CD4-positive, alpha-beta T cell (primary cell): Measurements from ENCODE around the gene PRTG. TPM values are rescaled to one million over a fixed set of nuclear protein-coding genes. Genes with fewer than 3 reads are reported as not detected.
"Not testable (repeated sequence)": the region's sequence is repeated elsewhere in the genome, so short reads cannot be mapped to it uniquely, and the experiment has no call there.

Experiments used
- ATAC-seq: fragments of 200-7000 bp; cut with Tn5 transposase; one replicate; pipeline ENCODE4 v1.10.0; 2022; ENCODE audit warnings: mild to moderate bottlenecking; ENCODE audit not compliant: poor library complexity
- CTCF ChIA-PET: fragments of 350-600 bp; sonication (Branson Sonifier 250); formaldehyde crosslinking; loops from one replicate; lab custom pipeline; 2021; ENCODE audit warnings: antibody characterized with exemption, inconsistent platforms; lab: Charles Lee
- POLR2A ChIA-PET: fragments of 350-600 bp; sonication (Branson Sonifier 250); formaldehyde crosslinking; loops from one replicate; lab custom pipeline; 2021; ENCODE audit warnings: antibody characterized with exemption, inconsistent platforms; lab: Charles Lee
- DNase-seq, 14 experiments: peaks; one replicate each; pipeline ENCODE4 v3.0.0-alpha.2; 2013 to 2020; ENCODE audit warnings: mixed read lengths in 2 of 14
- H3K27ac ChIP-seq, 2 donors: one replicate each; pipeline versions ENCODE4 v1.5.1 to v1.7.0; 2013; ENCODE audit warnings: low read length in 2 of 2, low read depth in 1 of 2, mild to moderate bottlenecking in 1 of 2
- H3K27me3 ChIP-seq, 2 experiments: 1 replicate in 1 of 2; 2 replicates in 1 of 2; pipeline versions ENCODE4 v1.6.1 to v1.7.0; 2013; ENCODE audit warnings: low read length in 2 of 2, control low read depth in 1 of 2, mild to moderate bottlenecking in 1 of 2, moderate library complexity in 1 of 2; ENCODE audit not compliant: insufficient read depth in 2 of 2, control insufficient read depth in 1 of 2
- H3K36me3 ChIP-seq: one replicate; pipeline ENCODE4 v1.6.1; 2013; ENCODE audit warnings: low read length, control low read depth; ENCODE audit not compliant: insufficient read depth
- H3K4me1 ChIP-seq: one replicate; pipeline ENCODE4 v1.6.1; 2013; ENCODE audit warnings: low read length, control low read depth; ENCODE audit not compliant: insufficient read depth
- H3K4me3 ChIP-seq: one replicate; pipeline ENCODE4 v1.5.1; 2013; ENCODE audit warnings: mild to moderate bottlenecking, low read length, moderate library complexity
- H3K9me3 ChIP-seq, 2 experiments: 1 replicate in 1 of 2; 2 replicates in 1 of 2; pipeline versions ENCODE4 v1.6.1 to v1.7.0; 2013; ENCODE audit warnings: low read length in 2 of 2, mild to moderate bottlenecking in 2 of 2, control low read depth in 1 of 2, moderate library complexity in 1 of 2; ENCODE audit not compliant: control insufficient read depth in 1 of 2, insufficient read depth in 1 of 2
- H3K27ac Mint-ChIP-seq: one replicate; pipeline ENCODE4 v1.8.0; 2020; ENCODE audit warnings: mixed read lengths
- H3K27me3 Mint-ChIP-seq: one replicate; pipeline ENCODE4 v1.8.0; 2021; ENCODE audit warnings: mixed read lengths
- H3K36me3 Mint-ChIP-seq: one replicate; pipeline ENCODE4 v1.8.0; 2021; ENCODE audit warnings: low read depth, mixed read lengths
- H3K4me1 Mint-ChIP-seq: one replicate; pipeline ENCODE4 v1.8.0; 2021; ENCODE audit warnings: low read depth, mixed read lengths
- H3K4me3 Mint-ChIP-seq: one replicate; pipeline ENCODE4 v1.8.0; 2020; ENCODE audit warnings: mild to moderate bottlenecking, mixed read lengths
- H3K9me3 Mint-ChIP-seq: one replicate; pipeline ENCODE4 v1.8.0; 2020; ENCODE audit warnings: mixed read lengths
- intact Hi-C, 2 experiments: fragments of 100-400 bp; cut with DNase I in 1 of 2; cut with micrococcal nuclease in 1 of 2; formaldehyde crosslinking; loops; one replicate each; pipeline versions ENCODE4 v1.15.1 to v1.9.0; 2023 to 2025; cut with DNase I, micrococcal nuclease
- total RNA-seq, 174 experiments: library from RNA in 2 of 174; stranded (reverse) in 2 of 174; gene quantifications; one replicate each; pipeline ENCODE4 v1.2.3 and lab custom pipeline; 2021 to 2026
- TF ChIP-seq, protein P1 (sequence below): fragments of 200-600 bp; IDR thresholded peaks from one replicate; pipeline ENCODE4 v1.8.0; 2022; ENCODE audit warnings: antibody characterized with exemption, mild to moderate bottlenecking

PRTG gene
- total RNA-seq, 2 experiments from 2014 or later, result not detected

DNA sequence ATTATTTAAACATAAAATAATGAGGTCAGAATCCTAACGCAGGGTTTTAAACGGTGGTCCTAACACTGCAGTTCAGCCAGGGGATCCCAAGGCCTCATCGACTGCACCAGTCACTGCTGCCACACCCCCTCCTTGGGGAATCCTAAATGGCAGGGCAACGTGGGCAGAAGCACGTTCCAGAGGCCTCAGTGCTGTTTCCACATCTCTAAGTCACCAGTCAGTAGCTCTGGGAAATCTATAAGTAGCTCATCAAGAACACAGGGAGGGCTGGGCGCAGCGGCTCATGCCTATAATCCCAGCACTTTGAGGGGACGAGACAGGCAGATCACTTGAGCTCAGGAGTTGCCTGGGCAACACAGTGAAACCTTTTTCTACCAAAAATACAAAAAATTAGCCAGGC, 47.5 kb downstream of the PRTG start:
- intact Hi-C loops, result no loop called here
- DNase-seq (no peak), ATAC-seq (no peak)
- no peaks in the 10 kb centered on the region for H3K36me3 Mint-ChIP-seq
- Histone ChIP-seq H3K27ac (no peak overlapping the region), H3K9me3 (no peaks in the 10 kb centered on the region), H3K36me3 (no peaks in the 10 kb centered on the region), H3K27me3 (no peaks in the 10 kb centered on the region), H3K4me3 (no peak overlapping the region), H3K4me1 (no peaks in the 10 kb centered on the region)
- H3K4me3 Mint-ChIP-seq, result no peak overlapping the region
- H3K27me3 Mint-ChIP-seq, result no peaks in the 10 kb centered on the region
- TF ChIP-seq, protein P1, sequence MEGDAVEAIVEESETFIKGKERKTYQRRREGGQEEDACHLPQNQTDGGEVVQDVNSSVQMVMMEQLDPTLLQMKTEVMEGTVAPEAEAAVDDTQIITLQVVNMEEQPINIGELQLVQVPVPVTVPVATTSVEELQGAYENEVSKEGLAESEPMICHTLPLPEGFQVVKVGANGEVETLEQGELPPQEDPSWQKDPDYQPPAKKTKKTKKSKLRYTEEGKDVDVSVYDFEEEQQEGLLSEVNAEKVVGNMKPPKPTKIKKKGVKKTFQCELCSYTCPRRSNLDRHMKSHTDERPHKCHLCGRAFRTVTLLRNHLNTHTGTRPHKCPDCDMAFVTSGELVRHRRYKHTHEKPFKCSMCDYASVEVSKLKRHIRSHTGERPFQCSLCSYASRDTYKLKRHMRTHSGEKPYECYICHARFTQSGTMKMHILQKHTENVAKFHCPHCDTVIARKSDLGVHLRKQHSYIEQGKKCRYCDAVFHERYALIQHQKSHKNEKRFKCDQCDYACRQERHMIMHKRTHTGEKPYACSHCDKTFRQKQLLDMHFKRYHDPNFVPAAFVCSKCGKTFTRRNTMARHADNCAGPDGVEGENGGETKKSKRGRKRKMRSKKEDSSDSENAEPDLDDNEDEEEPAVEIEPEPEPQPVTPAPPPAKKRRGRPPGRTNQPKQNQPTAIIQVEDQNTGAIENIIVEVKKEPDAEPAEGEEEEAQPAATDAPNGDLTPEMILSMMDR, result no peak
- H3K27ac Mint-ChIP-seq, result no peak overlapping the region
- H3K9me3 Mint-ChIP-seq, result no peaks in the 10 kb centered on the region
- POLR2A ChIA-PET, result no interaction called here
- no peaks in the 10 kb centered on the region for H3K4me1 Mint-ChIP-seq
- CTCF ChIA-PET, result interaction anchor here (1.0 kb wide), 1 partner anchor 19 kb away, joined by 3 read pairs; no protein-coding TSS in a partner anchor

DNA sequence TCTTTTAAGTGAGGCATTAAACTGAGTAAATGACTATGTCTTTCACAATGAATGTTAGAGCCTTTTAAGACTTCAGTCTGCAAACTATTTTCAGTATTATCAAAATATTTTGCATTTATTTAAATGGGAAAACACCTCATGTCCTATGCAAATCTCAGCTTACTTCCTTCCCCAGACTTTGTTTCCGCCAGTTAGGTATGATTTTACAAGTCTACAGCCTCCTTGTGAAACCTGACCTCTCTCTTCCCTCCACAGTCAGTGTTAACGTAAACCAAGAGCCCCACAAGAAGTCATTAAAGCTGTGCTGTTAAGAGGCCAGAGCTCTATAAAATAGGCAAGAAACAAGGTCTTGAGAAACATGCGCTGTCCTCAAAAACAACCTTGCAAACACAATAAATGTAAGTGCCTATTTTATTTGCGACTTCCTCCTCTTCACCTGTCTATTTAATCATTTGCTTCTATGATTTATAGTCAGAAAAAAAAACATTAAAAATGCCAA, 48.3 kb downstream of the PRTG start:
- H3K27ac ChIP-seq, result no peak overlapping the region
- ChIA-PET POLR2A (no interaction called here), CTCF (interaction anchor here (1.0 kb wide), 1 partner anchor 20 kb away, joined by 3 read pairs; no protein-coding TSS in a partner anchor)
- Mint-ChIP-seq H3K4me3 (no peak overlapping the region), H3K9me3 (no peaks in the 10 kb centered on the region), H3K36me3 (no peaks in the 10 kb centered on the region), H3K27ac (no peak overlapping the region), H3K27me3 (no peaks in the 10 kb centered on the region), H3K4me1 (no peaks in the 10 kb centered on the region)
- DNase-seq (peak in 1 of 14 experiments; percentile 2), ATAC-seq (no peak)
- no peaks in the 10 kb centered on the region for H3K36me3 ChIP-seq
- no peak overlapping the region for H3K4me3 ChIP-seq
- no peaks in the 10 kb centered on the region for H3K27me3 ChIP-seq
- H3K9me3 ChIP-seq, result no peaks in the 10 kb centered on the region
- intact Hi-C loops, result no loop called here
- TF ChIP-seq, protein P1, result no peak
- no peaks in the 10 kb centered on the region for H3K4me1 ChIP-seq

DNA sequence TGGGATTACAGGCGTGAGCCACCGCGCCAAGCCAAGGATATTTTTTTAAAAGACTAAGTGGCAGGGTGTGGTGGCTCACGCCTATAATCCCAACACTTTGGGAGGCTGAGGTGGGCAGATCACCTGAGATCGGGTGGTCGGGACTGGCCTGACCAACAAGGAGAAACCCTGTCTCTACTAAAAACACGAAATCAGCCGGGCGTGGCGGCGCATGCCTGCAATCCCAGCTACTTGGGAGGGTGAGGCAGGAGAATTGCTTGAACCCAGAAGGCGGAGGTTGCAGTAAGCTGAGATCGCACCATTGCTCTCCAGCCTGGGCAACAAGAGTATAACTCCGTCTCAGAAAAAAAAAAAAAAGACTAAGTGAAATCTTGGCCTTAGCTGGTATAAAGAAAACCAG, 49.8 kb downstream of the PRTG start:
- H3K4me3 ChIP-seq, H3K4me3 Mint-ChIP-seq, DNase-seq, H3K27me3 ChIP-seq, H3K27ac Mint-ChIP-seq, H3K27me3 Mint-ChIP-seq, H3K9me3 ChIP-seq, H3K9me3 Mint-ChIP-seq, H3K27ac ChIP-seq, H3K4me1 ChIP-seq, H3K36me3 Mint-ChIP-seq, POLR2A ChIA-PET, ATAC-seq, H3K36me3 ChIP-seq, intact Hi-C loops, H3K4me1 Mint-ChIP-seq, CTCF ChIA-PET: not testable (repeated sequence)

DNA sequence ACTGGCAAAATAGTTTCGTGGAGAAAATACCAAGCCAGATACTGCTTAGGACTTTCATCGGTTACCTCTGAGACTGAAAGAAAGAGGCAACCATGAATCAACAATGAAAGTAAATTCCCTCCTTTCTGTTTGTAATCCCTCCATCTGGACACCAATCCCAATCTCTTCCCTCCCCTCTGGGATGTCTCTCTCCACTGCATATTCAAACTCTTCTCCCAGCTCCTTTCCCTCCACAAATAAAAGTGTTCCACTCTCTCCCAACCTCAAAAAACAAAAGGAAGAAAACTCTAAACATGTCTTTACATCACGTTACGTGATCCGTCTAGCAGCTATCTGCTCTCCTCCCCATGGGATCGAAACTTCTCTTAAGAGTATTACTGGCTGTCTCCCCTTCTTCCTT, 55.2 kb downstream of the PRTG start:
- Mint-ChIP-seq H3K4me1 (no peaks in the 10 kb centered on the region), H3K4me3 (no peak overlapping the region), H3K27ac (no peak overlapping the region), H3K9me3 (no peaks in the 10 kb centered on the region), H3K36me3 (no peaks in the 10 kb centered on the region), H3K27me3 (no peaks in the 10 kb centered on the region)
- H3K27me3 ChIP-seq, result no peaks in the 10 kb centered on the region
- TF ChIP-seq, protein P1, result no peak
- ATAC-seq, result no peak
- no peak for DNase-seq
- no peak overlapping the region for H3K4me3 ChIP-seq
- CTCF ChIA-PET, result no interaction called here
- no peaks in the 10 kb centered on the region for H3K4me1 ChIP-seq
- intact Hi-C loops, result no loop called here
- no peaks in the 10 kb centered on the region for H3K9me3 ChIP-seq
- no peaks in the 10 kb centered on the region for H3K36me3 ChIP-seq
- POLR2A ChIA-PET, result no interaction called here
- no peak overlapping the region for H3K27ac ChIP-seq
